Fibroblast of gingiva (primary cell): ENCODE measurements around the gene PTHLH.

Source experiments
- DNase-seq: peaks from one replicate; pipeline ENCODE4 v3.0.0-alpha.2; 2011; ENCODE audit warnings: low read depth

PTHLH gene

GRCh38 chr12:27936196-27936595 is 36.3 kb downstream of the PTHLH start:
- no peak for DNase-seq

GRCh38 chr12:27934276-27934675 is 38.3 kb downstream of the PTHLH start:
- no peak for DNase-seq

DNA sequence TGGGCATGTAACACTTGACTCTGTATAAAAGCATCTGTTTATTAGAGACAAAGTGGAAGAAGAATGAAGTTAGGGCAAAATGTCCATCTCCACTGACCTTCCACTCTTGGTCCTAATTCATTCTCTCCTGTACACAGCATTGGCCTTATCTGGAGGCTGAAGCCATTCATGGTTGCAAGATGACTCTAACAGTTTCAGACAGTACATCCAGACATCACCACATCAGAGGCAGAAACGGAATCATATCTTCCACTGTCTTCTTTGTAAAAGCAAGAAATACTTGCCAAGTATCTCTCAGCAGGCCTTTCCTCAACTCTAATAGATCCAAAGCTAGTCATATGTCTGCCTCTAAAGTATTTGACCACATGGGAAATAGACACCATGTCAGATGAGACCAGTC is 41.1 kb downstream of the PTHLH start:
- no peak for DNase-seq

DNA sequence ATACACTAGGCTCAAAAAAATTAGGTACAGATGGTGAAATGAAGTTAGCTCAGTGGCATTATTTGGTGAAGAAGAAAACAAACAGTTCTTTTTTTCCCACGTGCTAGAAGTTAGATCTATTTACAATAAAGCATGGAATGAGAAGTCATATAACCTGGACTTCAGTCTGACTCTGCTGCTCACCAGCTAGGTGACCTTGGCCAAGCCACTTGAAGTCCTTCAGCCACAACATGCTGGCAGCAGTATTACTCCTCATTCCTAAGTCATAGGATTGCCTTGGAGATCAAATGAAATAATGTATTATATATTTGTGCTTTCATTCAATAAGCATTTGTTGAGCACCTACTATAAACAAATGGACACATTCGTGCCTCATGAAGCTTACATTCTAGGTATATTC is 45.2 kb downstream of the PTHLH start:
- DNase-seq: no peak

DNA sequence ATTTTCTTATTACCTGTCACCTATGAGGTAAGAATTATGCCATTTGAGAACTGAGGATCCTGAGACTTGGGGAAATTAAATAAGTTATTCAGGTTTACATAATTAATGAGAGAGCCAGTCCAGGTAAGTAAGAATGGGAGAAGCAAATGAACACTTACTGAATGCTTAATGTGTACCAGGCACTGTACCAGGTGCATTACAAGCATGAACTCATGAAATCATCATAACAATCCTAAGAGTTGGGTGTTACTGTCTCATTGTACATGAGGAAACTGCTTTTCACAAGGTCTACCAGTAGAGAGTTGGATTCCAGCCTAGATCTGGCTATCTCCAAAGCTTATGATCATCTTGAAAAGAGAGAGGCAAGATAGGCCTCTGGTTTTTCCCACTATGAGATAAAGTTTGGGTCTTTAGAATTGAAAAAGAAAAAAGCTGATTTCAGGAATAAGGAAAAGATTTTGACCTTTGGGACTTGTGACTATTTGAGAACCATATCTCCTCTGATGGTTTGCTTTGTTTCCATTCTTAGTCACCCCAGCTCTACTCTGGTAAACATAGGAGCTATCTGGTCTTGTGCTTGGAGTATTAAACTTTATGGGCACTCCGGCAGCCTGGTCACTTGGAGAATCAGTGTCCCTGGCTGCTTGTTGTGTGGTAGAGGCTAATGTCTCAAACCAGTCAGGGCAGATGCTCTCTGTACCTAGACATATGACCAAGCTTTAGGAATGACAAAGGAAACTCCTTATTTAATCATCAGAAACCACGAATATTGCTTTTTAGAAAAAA is 48.0 kb downstream of the PTHLH start:
- DNase-seq: no peak

GRCh38 chr12:27922531-27923139 is 49.9 kb downstream of the PTHLH start:
- DNase-seq: peak; percentile 57

GRCh38 chr12:27919671-27920235 is 52.8 kb downstream of the PTHLH start:
- no peak for DNase-seq

DNA sequence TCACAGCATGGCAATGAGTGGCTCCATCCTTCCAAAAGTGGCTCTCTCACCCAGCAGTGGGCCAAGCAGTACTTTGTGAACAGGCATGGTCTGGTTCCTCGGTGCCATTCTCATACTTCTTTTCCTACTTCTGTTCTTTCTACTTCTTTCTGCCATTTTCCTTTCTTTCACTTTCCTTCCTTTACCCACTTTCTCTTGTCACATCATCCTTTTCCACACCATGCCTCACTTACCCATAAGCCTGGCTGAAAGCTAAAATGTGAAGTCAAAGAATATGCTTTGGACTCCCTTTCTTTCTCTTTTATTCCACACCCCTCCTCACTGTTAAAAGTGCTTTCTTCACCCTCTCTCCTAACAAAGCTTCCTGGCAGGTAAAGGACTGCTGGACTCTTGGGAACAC is 57.0 kb downstream of the PTHLH start:
- no peak for DNase-seq

- no peak for DNase-seq
Measured at GRCh38 chr12:27915021-27915420, 57.5 kb downstream of the PTHLH start.

DNA sequence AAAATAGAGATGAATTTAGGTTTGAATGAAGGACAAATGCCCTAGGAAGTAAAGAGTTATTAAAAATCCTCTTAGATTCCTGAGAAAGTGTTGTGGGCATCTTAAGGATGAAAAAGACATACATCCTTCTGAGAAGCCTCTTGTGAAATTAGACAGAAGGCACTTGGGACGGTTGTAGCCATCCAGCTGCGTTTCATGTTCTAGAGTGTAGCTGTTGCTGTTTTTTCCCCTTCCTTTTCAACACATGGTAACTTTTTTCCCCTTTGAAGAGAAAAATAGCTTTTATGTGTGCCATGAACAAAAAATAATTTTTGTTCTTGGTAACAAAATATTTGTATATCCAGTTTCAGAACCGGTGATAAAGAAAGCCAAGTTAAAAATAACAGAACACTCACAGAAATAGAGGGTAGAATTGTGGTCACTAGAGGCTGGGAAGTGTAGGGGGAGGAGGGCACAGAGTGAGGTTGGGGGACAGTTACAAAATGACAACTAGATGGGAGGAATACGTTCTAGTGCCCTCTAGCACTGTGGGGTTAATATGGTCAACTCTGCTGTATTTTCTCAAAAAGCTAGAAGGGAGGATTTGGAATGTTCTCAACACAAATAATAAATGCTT is 58.4 kb downstream of the PTHLH start:
- DNase-seq: no peak

GRCh38 chr12:27911397-27911796 is 61.1 kb downstream of the PTHLH start:
- no peak for DNase-seq
